GM19452 (cell line): Measurements from ENCODE around the gene KCNMA1.

Experiments used
- ATAC-seq: cut with Tn5 transposase; IDR thresholded peaks from one replicate; pipeline ENCODE4 v1.9.1; 2021; ENCODE audit not compliant: unreplicated experiment

The KCNMA1 gene

GRCh38 chr10:77075926-77076325 is 561.7 kb downstream of the KCNMA1 start:
- ATAC-seq, result no peak

GRCh38 chr10:77074104-77074624 is 563.4 kb downstream of the KCNMA1 start:
- ATAC-seq, result no peak

DNA sequence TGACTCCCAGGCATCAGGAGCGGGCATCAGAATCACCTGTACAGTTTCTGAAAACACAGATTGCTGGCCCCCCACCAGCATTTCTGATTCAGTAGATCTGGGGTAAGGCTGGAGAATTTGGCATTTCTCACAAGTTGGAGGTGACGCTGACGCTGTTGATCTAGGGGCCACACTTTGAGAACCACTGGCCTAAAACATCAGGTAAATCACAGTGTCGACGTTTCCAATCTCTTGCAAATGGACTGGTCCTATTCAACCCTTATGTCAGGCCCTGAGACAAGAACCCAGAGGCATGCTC is 564.0 kb downstream of the KCNMA1 start:
- no peak for ATAC-seq

DNA sequence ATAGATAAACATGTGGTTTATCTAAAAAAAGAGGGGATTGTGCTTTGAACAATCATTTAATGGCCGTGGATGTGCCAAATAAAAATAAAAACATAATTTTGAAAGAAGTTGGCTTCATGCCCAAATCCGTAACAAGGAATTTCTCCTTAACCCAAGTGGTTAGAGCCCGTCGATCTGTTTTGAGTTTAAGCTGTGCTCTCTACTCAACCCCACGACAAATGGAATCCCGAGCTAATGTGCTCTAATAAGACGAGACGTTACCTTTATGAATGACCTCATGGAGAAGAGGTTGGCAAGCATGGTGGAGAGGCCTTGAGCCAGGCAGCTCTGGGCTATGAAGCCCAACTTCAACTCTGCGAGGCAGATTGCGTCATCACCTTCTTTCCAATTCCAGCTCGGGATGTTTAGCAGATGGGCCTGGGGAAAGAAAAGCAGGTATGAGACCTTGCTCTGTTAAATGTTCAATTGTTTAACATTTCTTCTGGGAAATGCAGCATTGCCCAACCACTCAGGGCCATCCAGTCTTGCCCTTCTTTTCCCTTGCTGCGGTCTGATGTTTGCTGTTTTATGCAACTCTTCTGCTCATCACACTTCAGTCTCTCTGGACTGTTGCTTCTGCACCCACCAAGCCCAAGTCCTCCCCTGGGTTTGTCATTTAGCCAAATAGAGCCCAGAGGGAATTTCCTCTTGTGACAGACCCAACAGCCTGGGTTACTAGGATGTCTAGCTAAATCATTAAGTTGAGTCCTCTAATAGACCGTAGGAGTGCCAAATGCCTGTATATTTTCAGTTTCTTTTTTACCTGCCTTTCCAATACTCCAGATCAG is 564.6 kb downstream of the KCNMA1 start:
- no peak for ATAC-seq

GRCh38 chr10:77072361-77072835 is 565.2 kb downstream of the KCNMA1 start:
- ATAC-seq, result no peak

GRCh38 chr10:77071956-77072355 is 565.7 kb downstream of the KCNMA1 start:
- ATAC-seq, result no peak

GRCh38 chr10:77071001-77071511 is 566.6 kb downstream of the KCNMA1 start:
- no peak for ATAC-seq

GRCh38 chr10:77070346-77070745 is 567.3 kb downstream of the KCNMA1 start:
- no peak for ATAC-seq

GRCh38 chr10:77068969-77069368 is 568.6 kb downstream of the KCNMA1 start:
- no peak for ATAC-seq

- no peak for ATAC-seq
These were observed 569.3 kb downstream of the KCNMA1 start for GRCh38 chr10:77068272-77068671.

DNA sequence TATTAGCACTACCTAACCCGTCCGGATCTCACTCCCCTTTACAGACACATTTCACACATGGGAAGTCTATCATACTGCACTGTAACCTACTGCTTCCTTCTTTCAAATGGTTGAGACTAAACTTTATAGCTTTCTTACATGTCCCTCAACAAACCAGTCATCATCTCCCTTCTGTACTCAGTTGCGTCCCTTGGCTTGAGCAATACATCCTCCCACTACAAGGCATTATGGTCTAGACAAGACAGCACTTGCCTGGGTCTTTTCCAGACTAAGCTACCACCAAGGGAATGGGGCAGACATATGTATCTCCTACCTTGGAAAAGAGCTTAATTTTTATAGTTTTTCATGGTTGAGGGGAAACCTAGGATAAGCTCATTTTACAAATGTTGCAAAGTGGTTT is 575.2 kb downstream of the KCNMA1 start:
- no peak for ATAC-seq

GRCh38 chr10:77060913-77061312 is 576.7 kb downstream of the KCNMA1 start:
- no peak for ATAC-seq

- ATAC-seq, result no peak
These were observed 581.0 kb downstream of the KCNMA1 start for GRCh38 chr10:77056650-77057049.

GRCh38 chr10:77052593-77052992 is 585.0 kb downstream of the KCNMA1 start:
- no peak for ATAC-seq

GRCh38 chr10:77051837-77052236 is 585.8 kb downstream of the KCNMA1 start:
- no peak for ATAC-seq

- no peak for ATAC-seq
These were observed 587.7 kb downstream of the KCNMA1 start for GRCh38 chr10:77049896-77050295.

- ATAC-seq, result no peak
These were observed 588.5 kb downstream of the KCNMA1 start for GRCh38 chr10:77049146-77049545.

- no peak for ATAC-seq
These were observed 592.5 kb downstream of the KCNMA1 start for GRCh38 chr10:77045085-77045484.

DNA sequence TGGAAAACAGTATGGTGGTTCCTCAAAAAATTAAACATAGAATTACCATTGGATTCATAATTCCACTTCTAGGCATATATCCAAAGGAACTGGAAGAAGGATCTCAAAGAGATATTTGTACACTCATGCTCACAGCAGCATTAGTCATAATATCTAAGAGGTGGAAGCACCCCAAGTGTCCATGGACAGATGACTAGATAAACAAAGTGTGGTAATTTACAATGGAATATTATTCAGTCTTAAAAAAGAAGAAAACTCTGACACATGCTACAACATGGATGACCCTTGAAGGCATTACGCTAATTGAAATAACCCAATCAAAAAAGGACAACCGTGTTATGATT is 594.2 kb downstream of the KCNMA1 start:
- no peak for ATAC-seq

- no peak for ATAC-seq
These were observed 594.7 kb downstream of the KCNMA1 start for GRCh38 chr10:77042706-77043419.

DNA sequence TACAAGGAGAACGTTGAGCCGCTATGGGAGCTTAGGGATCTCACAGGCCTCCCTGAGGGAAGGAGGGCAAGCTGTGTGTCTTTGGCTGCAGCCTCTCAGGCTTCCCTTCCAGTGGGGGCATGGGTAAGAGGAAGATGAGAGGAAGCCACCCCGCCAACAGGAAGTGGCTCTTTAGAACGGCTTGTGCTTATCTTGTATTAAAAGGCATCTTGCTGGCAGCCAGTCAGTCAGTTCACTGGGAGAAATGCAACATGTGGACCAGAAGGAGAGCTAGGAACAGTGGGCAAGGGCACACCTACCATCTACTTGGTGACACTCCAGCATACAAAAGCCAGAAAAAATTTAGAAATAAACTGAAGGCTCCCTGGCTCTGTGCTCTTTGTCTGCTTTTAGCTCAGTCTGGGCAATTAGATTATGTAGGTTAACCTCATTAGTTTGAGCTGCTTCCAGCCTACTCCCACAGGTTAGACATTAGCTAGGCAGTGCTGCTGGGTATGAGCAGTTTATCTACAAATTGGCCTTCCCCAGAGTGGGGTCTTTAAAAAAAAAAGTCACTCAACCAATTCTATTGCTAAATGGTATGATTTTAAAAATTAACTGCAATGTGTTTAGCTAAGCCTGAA is 595.9 kb downstream of the KCNMA1 start:
- no peak for ATAC-seq

- no peak for ATAC-seq
These were observed 599.2 kb downstream of the KCNMA1 start for GRCh38 chr10:77038407-77038806.
